Stimulated activated naive B cell treated with anti-CD40 and anti-IgM and Interleukin-4, amounts not matched to agents 10 μg/mL and 1 μg/mL and 100 μg/mL, for 72 hours (primary cell): ENCODE measurements around the gene KCNAB1.
"Not testable (repeated sequence)": the region's sequence is repeated elsewhere in the genome, so short reads cannot be mapped to it uniquely, and the experiment has no call there.

Experiments
- ATAC-seq, 2 donors: fragments of 150-1000 bp; cut with Tn5 transposase; replicated peaks; 2 replicates each; pipeline ENCODE4 v1.10.0; 2021; ENCODE audit warnings: moderate library complexity in 1 of 2
- DNase-seq: peaks from one replicate; pipeline ENCODE4 v3.0.0; 2021
- H3K27ac Mint-ChIP-seq: one replicate; pipeline ENCODE4 v1.8.0; 2022; ENCODE audit warnings: mild to moderate bottlenecking, mixed read lengths
- H3K27me3 Mint-ChIP-seq, 2 donors: one replicate each; pipeline ENCODE4 v1.8.0; 2022; ENCODE audit warnings: mixed read lengths in 2 of 2
- H3K36me3 Mint-ChIP-seq, 2 donors: one replicate each; pipeline ENCODE4 v1.8.0; 2022; ENCODE audit warnings: mixed read lengths in 2 of 2, mild to moderate bottlenecking in 1 of 2
- H3K4me1 Mint-ChIP-seq, 2 donors: one replicate each; pipeline ENCODE4 v1.8.0; 2022; ENCODE audit warnings: mixed read lengths in 2 of 2, mild to moderate bottlenecking in 1 of 2
- H3K4me3 Mint-ChIP-seq, 2 donors: one replicate each; pipeline ENCODE4 v1.8.0; 2022; ENCODE audit warnings: mild to moderate bottlenecking in 2 of 2, mixed read lengths in 2 of 2, moderate library complexity in 1 of 2
- H3K9me3 Mint-ChIP-seq, 2 donors: one replicate each; pipeline ENCODE4 v1.8.0; 2022; ENCODE audit warnings: mixed read lengths in 2 of 2, mild to moderate bottlenecking in 1 of 2

KCNAB1 gene

DNA sequence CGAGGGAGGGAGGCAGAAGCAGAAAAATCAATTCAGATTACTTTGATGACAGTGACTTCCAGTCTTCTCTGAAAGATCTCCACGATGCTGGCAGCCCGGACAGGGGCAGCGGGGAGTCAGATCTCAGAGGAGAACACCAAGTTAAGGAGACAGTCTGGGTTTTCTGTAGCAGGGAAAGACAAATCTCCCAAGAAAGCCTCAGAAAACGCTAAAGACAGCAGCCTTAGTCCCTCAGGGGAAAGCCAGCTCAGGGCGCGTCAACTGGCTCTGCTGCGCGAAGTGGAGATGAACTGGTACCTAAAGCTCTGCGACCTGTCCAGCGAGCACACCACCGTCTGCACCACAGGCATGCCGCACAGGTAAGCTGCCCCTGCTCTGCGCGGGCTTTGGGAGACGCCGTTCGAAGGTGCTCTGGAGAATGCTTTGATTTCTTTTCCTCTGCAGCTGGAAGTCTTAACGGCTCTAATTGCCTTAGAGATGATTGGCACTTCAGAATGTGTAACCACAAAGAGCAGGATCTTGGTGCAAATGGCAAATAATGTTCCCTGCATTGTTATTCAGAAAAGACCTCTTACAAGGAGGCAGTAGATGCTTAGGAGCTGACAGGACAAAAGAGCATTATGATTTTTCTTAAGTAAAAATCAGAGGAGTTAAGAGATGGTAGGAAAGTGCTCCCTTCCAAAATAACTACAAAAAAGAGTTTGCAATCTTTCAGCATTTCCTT lies at the start of gene KCNAB1:
Gene KCNAB1, plus strand, starts transcription at position 51 of the 724 bp plus-strand sequence.
- no peak within 1 kb of the TSS for H3K4me3 Mint-ChIP-seq
- H3K27me3 Mint-ChIP-seq = peaks cover under 1 to 4% of the 10 kb centered on the region in 2 donors
- DNase-seq = no peak
- no peak for ATAC-seq
- H3K27ac Mint-ChIP-seq = no peak within 1 kb of the TSS
- no peaks in the 10 kb centered on the region for H3K4me1 Mint-ChIP-seq
- no peaks in the 10 kb centered on the region for H3K9me3 Mint-ChIP-seq
- no peaks in the 10 kb centered on the region for H3K36me3 Mint-ChIP-seq

DNA sequence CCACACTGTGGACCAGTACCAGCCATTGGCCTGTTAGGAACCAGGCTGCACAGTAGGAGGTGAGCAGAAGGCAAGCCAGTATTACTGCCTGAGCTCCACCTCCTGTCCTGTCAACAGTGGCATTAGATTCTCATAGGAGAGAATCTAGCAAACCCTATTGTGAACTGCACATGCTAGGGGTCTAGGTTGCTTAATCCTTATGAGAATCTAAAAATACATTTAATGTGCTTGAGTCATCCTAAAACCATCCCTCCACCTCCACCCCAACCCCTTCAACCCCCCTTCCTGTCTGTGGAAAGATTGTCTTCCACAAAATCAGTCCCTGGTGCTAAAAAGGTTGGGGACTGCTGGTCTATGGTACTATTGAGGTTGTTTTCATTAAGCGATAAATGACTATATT lies 49.3 kb upstream of the KCNAB1 start:
- no peak overlapping the region for H3K4me3 Mint-ChIP-seq

GRCh38 chr3:156072950-156073657 lies 47.3 kb upstream of the KCNAB1 start:
- not testable (repeated sequence) for DNase-seq, H3K4me3 Mint-ChIP-seq, H3K27ac Mint-ChIP-seq, H3K27me3 Mint-ChIP-seq, H3K4me1 Mint-ChIP-seq, H3K9me3 Mint-ChIP-seq, ATAC-seq, H3K36me3 Mint-ChIP-seq

More for the DNA sequence above, 49.3 kb upstream of the KCNAB1 start:
- no peak for ATAC-seq
- Mint-ChIP-seq H3K36me3 (no peaks in the 10 kb centered on the region), H3K4me1 (no peaks in the 10 kb centered on the region), H3K27ac (no peak overlapping the region), H3K9me3 (peaks cover 1 to 4% of the 10 kb centered on the region in 2 donors), H3K27me3 (peaks cover 11 to 19% of the 10 kb centered on the region in 2 donors)
- no peak for DNase-seq

DNA sequence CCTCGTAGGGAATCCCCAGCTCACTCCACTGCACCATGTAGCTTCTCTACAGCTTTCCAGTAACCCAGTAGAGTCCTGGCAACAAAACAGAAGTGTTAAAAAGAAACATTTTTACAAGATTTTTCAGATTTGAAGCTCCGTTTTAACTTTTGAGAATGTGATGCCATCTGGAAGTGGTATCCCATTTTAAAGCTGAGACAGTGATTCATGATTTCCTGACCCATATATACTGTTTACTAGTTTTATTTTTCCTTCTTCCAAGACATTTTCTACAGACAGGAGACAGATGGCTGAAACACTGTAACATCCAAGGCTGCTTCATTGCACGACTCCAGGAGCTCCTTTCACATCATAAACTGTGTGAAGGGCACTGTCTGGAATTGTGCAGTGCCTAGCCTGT lies 30.3 kb upstream of the KCNAB1 start:
- H3K4me3 Mint-ChIP-seq = no peak overlapping the region
- DNase-seq (no peak), ATAC-seq (no peak)
- no peaks in the 10 kb centered on the region for H3K36me3 Mint-ChIP-seq
- no peaks in the 10 kb centered on the region for H3K9me3 Mint-ChIP-seq
- H3K27ac Mint-ChIP-seq = no peak overlapping the region
- H3K4me1 Mint-ChIP-seq = no peaks in the 10 kb centered on the region
- peaks cover 0 to 7% of the 10 kb centered on the region in 2 donors for H3K27me3 Mint-ChIP-seq

DNA sequence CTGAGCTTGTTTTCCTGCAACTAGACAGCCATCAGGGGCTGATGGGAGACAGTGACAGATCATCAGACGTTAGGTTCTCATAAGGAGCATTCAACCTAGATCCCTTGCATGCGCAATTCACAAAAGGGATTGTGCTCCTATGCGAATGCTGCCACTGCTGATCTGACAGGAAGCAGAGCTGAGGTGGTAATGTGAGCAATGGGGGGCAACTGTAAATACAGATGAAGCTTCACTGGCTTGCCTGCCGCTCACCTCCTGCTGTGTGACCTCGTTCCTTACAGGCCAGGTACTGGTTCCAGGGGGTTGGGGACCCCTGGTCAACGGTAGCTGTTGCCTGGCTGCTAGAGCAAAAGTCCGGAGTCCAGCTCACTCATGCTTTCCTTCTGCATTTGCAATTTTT lies 26.4 kb upstream of the KCNAB1 start:
- DNase-seq (no peak), ATAC-seq (no peak)
- Mint-ChIP-seq H3K4me1 (no peaks in the 10 kb centered on the region), H3K36me3 (no peaks in the 10 kb centered on the region), H3K9me3 (peaks cover 3% of the 10 kb centered on the region in 2 donors), H3K27ac (no peak overlapping the region), H3K4me3 (no peak overlapping the region), H3K27me3 (peaks cover 4 to 7% of the 10 kb centered on the region in 2 donors)

GRCh38 chr3:156094391-156094790 lies 26.0 kb upstream of the KCNAB1 start:
- H3K4me3 Mint-ChIP-seq = no peak overlapping the region
- no peak for ATAC-seq
- H3K4me1 Mint-ChIP-seq = no peaks in the 10 kb centered on the region
- DNase-seq = no peak
- H3K27me3 Mint-ChIP-seq = peaks cover 4 to 7% of the 10 kb centered on the region in 2 donors
- H3K36me3 Mint-ChIP-seq = no peaks in the 10 kb centered on the region
- H3K27ac Mint-ChIP-seq = no peak overlapping the region
- peaks cover 3% of the 10 kb centered on the region in 2 donors for H3K9me3 Mint-ChIP-seq

GRCh38 chr3:156095652-156096051 lies 24.7 kb upstream of the KCNAB1 start:
- not testable (repeated sequence) for DNase-seq, H3K27ac Mint-ChIP-seq, H3K4me1 Mint-ChIP-seq, ATAC-seq, H3K4me3 Mint-ChIP-seq, H3K9me3 Mint-ChIP-seq, H3K36me3 Mint-ChIP-seq, H3K27me3 Mint-ChIP-seq

DNA sequence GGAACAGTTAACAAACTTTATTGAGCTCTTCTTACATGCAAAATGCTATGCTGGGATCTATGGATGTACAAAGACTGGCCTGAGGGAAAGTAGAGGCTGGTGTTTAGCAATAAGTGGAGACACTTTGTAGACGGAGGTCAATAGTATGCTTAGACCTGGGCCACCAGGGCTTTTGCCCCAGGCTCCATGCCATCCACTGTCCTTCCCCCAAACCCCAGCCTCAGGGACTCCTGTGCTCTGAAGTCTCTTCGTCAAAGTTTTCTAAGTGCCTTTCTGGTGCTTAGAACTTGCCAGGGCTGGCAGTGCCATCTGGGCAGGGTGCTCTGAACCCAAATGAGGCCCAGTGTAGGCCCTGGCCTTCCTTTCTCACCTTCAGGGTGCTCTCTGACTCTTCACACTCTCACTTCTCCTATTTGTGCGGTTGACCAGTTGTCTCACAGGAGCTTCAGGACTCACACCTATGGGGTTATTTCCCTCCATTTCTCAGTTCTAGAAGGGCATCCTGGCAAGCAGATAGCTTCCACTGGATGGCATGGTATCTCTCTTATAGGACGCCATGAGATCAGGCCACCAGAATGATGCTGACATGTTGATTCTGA lies 21.8 kb upstream of the KCNAB1 start:
- no peaks in the 10 kb centered on the region for H3K4me1 Mint-ChIP-seq
- peaks cover 4 to 7% of the 10 kb centered on the region in 2 donors for H3K27me3 Mint-ChIP-seq
- H3K4me3 Mint-ChIP-seq = no peak overlapping the region
- H3K9me3 Mint-ChIP-seq = peaks cover 3 to 5% of the 10 kb centered on the region in 2 donors
- H3K27ac Mint-ChIP-seq = no peak overlapping the region
- no peak for DNase-seq
- peak; percentile 64 to 75 for ATAC-seq
- no peaks in the 10 kb centered on the region for H3K36me3 Mint-ChIP-seq

DNA sequence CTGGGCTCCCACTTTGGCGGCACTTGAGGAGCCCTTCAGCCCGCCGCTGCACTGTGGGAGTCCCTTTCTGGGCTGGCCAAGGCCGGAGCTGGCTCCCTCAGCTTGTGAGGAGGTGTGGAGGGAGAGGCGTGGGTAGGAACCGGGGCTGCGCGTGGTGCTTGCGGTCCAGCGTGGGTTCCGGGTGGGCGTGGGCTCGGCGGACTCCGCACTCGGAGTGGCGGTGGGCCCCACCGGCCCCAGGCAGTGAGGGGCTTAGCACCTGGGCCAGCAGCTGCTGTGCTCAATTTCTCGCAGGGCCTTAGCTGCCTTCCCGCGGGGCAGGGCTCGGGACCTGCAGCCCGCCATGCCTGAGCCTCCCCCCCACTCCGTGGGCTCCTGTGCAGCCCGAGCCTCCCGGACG lies 21.0 kb upstream of the KCNAB1 start:
- not testable (repeated sequence) for H3K27me3 Mint-ChIP-seq, H3K27ac Mint-ChIP-seq, H3K4me3 Mint-ChIP-seq, H3K4me1 Mint-ChIP-seq, H3K9me3 Mint-ChIP-seq, ATAC-seq, H3K36me3 Mint-ChIP-seq, DNase-seq

- not testable (repeated sequence) for H3K27ac Mint-ChIP-seq, ATAC-seq, H3K4me1 Mint-ChIP-seq, H3K9me3 Mint-ChIP-seq, H3K27me3 Mint-ChIP-seq, H3K36me3 Mint-ChIP-seq, DNase-seq, H3K4me3 Mint-ChIP-seq
These were observed 20.4 kb upstream of the KCNAB1 start for GRCh38 chr3:156099984-156100383.

DNA sequence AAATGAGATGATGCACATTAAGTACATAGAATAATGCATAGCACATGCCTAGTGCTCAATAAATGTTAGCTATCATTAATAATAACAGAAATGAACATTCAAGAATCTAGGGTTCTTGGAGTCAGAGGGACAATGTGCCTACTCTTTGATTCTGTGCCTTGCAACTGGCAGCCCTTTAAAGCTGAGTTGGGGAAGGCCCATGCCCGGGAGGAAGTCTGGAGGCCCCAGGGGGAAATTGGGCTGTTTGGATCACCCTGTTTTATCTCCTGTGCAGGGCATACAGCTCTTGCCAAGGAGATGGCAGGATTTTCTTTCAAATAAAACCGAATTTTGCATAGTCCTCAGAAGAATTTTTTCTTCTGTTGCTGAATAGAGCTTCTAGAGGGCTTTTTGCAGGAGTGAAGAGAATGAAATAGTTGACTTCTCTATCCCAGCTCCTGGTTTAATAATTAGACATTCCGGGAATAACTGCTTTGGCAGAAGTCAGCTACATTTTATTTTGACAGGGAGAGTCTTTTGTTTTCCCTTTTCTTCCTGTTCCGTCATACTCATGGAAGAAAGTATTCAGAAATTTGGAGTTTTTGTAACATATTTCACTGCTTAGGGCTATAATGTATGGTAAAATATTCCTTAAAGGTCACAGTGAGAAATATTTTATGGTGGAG lies 18.0 kb upstream of the KCNAB1 start:
- DNase-seq (no peak), ATAC-seq (no peak)
- no peak overlapping the region for H3K4me3 Mint-ChIP-seq
- peaks cover 0 to 12% of the 10 kb centered on the region in 2 donors for H3K27me3 Mint-ChIP-seq
- no peaks in the 10 kb centered on the region for H3K4me1 Mint-ChIP-seq
- H3K9me3 Mint-ChIP-seq = peaks cover 0 to 5% of the 10 kb centered on the region in 2 donors
- H3K27ac Mint-ChIP-seq = no peak overlapping the region
- no peaks in the 10 kb centered on the region for H3K36me3 Mint-ChIP-seq

DNA sequence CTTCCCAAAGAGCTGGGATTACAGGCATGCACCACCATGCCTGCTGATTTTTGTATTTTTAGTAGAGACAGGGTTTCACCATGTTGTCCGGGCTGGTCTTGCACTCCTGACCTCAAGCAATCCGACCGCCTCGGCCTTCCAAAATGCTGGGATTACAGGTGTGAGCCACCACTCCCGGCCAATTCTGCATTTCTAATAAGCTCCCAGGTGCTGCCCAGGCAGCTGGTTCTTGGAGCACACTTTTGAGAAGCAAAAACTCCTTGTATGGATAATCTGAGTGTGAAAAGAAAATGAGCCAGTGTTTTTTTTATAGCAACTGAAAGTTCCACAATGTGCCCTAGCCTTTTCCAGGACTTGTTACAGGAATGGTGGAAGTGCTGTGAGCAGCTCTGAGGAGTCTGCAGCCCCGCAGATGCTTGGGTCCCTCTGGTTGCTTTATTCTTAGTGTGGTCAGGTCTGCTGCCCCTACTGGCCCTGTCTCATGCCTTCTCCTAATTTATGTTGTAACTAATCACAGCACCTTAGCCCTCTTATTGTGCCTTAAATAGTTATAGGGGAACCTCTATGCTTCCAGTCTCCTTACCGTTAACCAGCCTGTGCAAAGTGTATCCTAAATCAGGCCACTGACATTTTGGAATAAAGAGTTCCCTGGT lies 13.5 kb upstream of the KCNAB1 start:
- Mint-ChIP-seq H3K27me3 (peaks cover 0 to 29% of the 10 kb centered on the region in 2 donors), H3K9me3 (no peaks in the 10 kb centered on the region), H3K4me1 (no peaks in the 10 kb centered on the region), H3K27ac (no peak overlapping the region), H3K4me3 (no peak overlapping the region), H3K36me3 (no peaks in the 10 kb centered on the region)
- no peak for ATAC-seq
- no peak for DNase-seq

GRCh38 chr3:156107504-156107903 lies 12.9 kb upstream of the KCNAB1 start:
- no peaks in the 10 kb centered on the region for H3K4me1 Mint-ChIP-seq
- H3K27me3 Mint-ChIP-seq = peaks cover 3 to 36% of the 10 kb centered on the region in 2 donors
- H3K27ac Mint-ChIP-seq = no peak overlapping the region
- no peak overlapping the region for H3K4me3 Mint-ChIP-seq
- DNase-seq (no peak), ATAC-seq (no peak)
- no peaks in the 10 kb centered on the region for H3K9me3 Mint-ChIP-seq
- no peaks in the 10 kb centered on the region for H3K36me3 Mint-ChIP-seq

GRCh38 chr3:156108616-156109015 lies 11.8 kb upstream of the KCNAB1 start:
- peaks cover 6 to 42% of the 10 kb centered on the region in 2 donors for H3K27me3 Mint-ChIP-seq

More at GRCh38 chr3:156108616-156109015, 11.8 kb upstream of the KCNAB1 start:
- Mint-ChIP-seq H3K27ac (no peak overlapping the region), H3K4me3 (no peak overlapping the region), H3K4me1 (no peaks in the 10 kb centered on the region), H3K36me3 (no peaks in the 10 kb centered on the region), H3K9me3 (no peaks in the 10 kb centered on the region)
- ATAC-seq = no peak
- DNase-seq = no peak
